DMS53 (cell line): ENCODE results near the gene AUNIP.
"Not testable (repeated sequence)": the region's sequence is repeated elsewhere in the genome, so short reads cannot be mapped to it uniquely, and the experiment has no call there.

ENCODE experiments used
- DNase-seq: peaks from one replicate; lab custom pipeline; 2025; lab: John Stamatoyannopoulos, UW

AUNIP gene

DNA sequence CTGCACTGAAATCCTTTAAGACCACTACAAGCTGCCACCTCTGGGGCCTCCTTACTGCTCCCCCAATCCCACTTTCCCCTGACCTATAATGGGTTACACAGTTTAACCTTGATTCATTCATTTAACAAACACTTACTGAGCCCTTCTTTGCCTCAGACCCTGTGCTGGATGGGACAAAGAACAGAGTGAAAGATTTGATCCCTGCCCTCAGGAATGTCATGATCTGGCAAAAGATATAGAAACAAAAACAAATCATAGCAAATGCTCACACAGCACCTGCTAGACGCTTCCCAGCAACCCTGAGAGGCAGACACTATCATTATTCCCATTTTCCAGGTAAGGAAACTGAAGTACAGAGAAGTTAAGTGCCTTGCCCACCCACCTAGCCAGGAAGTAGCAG, 7.0 kb upstream of the AUNIP start:
- DNase-seq: no peak

DNA sequence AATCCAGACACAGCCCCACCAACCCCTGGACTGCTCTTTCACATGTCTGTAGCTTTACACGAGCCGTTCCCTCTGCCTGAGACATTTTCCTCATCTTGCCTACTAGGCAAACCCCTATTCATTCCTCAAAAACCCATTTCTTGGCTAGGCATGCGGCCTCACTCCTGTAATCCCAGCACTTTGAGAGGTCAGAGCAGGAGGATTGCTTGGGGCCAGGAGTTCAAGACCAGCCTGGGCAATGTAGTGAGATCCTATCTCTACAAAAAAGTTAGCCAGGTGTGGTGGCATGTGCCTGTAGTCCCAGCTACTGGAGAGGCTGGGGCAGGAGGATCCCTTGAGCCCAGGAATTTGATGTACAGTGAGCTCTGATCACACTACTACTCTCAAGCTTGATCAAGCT, 5.2 kb upstream of the AUNIP start:
- no peak for DNase-seq

DNA sequence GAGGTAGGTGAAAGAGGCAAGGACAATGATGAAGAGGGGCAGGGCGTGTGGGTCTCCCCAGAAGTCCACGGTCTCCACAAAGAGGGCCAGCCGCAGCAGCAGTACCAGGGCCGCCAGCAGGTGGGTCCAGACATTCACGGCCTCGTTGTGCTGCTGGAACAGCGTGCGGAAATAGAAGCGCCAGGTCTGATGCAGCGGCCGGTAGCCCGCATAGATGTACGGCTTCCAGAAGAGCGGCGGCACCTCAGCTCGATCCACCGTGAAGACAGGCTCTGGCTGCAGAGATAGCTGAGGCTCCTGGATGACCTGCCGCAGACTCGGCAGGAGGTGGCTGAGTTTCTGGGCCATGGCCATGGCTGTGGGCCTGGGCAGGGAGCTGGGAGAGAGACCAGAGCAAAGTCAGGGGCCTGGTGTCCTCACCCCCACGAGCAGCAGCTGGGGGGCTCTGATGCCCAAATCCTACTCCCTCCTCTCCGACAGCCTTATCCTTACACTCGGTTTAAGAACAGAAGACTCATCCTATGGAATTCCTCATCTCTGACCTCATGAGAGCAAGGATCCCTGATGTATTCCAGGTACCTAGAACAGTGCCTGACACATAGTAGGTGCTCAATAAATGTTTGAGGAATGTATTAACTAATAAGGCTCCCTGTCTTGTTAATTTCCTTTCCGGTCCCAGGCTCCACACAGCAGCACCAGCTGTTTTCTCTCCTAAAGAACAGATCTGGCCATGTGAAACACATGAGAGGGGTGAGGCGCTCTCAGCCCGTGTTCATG, 4.4 kb upstream of the AUNIP start:
- DNase-seq: no peak

DNA sequence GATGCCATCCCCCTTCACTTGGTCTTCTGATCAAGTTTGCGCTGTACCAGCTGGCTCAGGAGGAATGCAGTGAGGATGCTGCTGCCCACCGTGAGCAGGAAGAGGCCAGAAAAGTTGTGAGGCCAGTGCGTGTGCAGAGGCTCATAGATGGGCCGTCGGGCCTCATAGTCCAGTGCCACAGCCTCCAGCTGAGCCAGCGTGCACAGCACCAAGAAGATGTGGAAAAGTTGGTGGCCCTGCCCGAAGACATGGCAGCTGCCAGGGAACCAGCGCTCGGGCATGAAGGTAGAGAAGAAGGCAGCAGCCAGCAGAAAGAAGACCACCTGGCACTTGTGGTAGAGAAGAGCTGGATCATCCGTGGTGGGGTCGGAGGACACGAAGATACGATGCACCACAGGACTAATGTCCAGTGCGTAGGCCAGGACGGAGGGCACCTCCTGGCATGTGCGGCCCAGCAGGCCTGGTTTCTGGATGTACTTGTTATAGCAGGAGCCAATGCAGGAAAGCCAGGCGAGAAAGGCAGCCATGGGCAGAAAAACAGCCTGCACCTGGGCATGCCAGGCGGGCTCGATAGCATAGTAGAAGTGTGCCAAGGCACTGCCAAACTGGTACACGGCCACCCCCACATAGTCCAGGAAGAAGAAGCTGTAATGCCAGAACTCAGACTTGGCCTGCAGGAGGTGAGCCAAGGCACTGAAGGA, 3.7 kb upstream of the AUNIP start:
- no peak for DNase-seq

DNA sequence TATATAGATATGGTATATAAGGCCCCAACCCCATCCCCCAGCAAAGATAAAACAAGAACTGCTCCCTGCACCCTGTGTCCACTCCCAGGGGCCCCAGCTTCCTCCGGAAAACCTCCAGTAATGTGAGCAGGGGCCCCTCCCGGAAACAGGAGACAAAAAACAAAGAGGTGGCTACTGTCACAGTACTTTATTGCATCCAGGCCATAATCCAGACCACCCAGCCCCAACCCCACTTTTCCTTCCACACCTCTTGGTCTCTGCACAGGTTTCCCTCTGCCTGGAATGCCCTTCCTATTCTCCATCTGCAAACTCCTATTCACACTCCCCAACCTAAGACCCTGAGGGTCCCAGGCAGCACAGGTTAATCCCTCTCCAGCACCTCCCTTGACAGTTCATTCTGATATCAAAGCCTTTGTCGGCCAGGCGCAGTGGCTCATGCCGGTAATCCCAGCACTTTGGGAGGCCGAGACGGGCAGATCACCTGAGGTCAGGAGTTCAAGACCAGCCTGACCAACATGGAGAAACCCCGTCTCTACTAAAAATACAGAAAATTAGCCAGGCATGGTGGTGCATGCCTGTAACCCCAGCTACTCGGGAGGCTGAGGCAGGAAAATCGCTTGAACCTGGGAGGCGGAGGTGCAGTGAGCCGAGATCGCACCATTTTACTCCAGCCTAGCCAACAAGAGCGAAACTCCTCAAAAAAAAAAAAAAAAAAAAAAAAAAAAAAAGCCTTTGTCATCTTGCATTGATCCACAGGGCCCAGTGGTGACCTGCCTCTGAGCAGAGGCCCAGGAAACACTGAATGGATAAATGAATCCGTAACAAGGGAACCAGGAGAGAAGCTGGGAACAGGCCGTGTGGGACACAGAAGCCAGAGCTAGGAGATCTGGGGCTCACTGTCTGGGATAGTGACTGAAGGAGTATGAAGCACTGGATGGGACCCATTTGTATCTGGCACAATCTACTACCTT, 2.3 kb upstream of the AUNIP start:
- no peak for DNase-seq

DNA sequence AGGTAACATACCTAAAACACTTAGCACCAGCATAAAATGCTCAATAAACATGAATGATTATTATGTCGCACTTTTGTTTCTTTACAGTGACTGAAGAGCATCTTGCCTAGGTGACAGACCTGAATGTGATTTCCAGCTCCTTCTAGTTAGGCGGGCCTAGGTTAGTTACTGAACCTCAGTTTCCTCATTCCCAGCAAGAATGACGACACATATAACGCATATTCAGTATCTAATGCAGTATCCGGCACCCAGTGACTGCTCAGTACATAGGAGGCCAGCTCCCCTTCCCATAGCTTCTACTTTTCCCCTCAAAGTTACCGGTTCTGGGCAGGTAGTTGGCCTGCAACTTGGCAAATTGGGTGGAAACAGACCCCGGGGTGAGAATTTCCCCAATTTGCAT, 763 bp downstream of the AUNIP start:
- peak; percentile 70 for DNase-seq

DNA sequence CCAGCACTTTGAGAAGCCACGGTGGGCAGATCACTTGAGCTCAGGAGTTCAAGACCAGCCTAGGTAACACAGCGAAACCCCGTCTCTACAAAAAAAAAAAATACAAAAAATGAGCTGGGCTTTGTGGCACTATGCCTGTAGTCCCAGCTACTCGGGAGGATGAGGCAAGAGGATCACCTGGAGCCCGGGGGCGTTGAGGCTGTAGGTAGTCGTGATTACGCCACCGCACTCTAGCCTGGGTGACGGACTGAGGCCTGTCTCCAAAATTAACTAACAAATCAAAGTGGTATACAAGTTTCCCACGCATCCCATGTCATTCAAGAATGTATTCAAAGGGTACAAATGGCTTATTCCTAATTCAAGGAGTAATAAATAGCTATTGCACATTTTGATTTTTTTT, 2.4 kb downstream of the AUNIP start:
- no peak for DNase-seq

DNA sequence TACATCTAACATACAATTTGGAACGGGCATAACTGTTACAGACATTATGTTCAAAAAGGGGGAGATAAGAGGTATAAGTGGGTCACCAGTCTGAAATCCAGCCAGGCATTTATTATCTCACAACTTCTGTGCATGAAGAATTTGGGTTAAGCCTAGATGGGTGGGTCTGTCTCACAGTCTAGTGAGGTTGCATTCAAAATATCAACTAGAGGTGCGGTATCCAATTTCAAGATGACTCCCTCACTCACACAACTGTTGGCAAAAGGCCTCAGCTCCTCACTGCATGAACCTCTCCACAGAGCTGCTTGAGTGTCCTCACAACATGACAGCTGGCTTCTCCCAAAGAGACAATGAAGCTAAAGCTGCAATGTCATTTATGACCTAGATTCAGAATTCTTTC, 4.7 kb downstream of the AUNIP start:
- DNase-seq: no peak

DNA sequence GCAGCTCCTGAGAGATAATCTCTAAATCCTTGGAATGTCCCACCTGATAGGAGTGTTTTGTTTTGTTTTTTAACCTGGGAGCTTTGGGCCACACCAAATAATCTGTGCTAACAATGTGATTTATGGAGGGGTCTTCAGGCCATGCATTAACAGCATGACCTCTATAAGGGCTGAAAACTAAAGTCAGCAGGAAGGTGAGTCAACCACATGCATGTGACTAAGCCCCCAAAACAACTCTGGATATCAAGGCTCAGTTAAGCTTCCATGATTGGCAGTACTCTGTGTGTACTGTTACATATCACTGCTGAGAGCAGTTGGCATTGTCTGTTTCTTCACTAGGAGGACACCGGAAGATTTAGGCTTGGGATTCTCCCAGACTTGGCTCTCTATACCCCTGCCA, 10.7 kb downstream of the AUNIP start:
- no peak for DNase-seq

DNA sequence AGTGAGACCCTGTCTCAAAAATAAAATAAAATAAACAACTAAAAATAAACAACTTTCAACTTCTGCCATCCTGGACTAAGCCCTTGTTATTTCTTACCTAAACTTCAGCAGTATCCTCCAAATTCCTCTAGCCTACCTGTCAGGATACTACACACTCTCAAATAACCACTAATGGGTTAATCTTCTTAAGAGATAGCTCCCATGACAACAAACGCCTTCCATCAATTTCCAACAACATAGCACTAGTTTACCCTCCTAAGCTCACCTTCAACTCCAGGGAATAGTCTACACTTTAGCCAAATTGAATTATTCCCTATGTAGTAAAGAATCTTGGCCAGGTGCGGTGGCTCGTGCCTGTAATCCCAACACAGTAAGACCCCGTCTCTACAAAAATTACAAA, 11.3 kb downstream of the AUNIP start:
- no peak for DNase-seq

DNA sequence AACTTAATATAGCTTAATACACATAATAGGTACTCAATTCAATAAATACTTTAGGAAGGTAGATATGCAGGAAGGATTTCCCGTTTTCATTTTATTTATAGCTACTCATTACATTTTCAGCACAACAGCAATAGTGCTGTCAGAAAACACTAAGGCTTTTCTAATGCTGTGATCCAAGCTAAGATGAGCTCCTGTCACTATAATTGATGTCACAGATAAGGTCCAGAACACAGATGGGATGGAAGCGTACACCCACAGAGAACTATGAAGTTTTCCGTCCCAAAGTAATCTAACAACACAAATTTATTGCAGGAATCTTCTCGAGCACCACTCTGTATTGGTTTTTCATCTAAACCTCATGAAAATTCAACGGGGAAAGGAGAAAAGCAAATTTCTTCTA, 13.6 kb downstream of the AUNIP start:
- no peak for DNase-seq

DNA sequence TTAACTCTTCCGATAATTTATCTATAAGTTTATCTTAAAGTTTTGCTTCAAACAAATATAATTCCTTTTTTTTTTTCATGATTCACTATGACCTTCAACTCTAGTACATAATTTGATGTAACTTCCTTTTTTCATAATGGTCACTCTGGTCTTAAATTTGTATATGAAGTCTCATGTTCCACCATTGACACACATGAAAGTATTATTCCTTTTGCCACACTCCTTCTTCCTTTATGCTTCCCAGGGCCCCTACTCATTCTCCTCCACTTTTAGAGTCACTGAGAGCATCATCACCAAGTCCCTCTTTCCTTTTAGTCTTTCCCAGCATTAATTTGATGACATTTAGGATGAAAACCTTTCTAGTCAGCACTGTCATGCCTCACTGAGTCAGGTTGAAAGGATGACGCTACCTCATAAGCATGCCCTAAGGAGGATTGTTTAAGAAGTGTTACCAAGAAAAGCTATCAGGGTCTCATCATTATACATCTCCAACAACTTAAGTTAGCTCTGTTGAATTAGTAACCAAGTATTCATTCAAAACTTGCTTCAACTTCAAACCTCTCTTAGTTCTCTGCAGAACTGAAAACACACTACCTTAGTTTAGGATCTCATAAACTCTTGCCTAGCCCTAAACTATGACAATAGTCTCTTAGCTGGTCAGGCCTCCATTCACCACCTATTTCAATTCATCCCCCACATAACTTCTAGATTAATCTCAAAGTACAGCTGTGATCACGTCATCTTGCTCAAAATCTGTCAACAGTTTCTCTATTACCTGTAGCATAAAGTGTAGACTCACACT, 14.5 kb downstream of the AUNIP start:
- DNase-seq: no peak

DNA sequence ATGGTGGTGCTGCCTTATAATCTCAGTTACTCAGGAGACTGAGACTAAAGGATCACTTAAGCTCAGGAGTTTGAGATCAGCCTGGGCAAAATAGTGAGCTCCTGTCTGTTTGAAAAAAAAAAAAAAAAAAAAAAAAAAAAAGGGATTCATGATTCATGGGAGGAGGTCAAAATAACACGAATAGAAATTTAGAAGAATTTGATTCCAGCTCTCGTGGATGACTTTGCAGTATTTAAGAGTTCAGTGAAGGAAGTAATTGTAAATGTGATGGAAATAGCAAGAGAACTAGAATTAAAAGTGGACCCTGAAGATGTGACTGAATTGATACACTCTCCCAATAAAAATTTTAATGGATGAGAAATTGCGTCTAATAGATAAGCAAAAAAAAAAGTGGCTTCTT, 15.8 kb downstream of the AUNIP start:
- DNase-seq: no peak

DNA sequence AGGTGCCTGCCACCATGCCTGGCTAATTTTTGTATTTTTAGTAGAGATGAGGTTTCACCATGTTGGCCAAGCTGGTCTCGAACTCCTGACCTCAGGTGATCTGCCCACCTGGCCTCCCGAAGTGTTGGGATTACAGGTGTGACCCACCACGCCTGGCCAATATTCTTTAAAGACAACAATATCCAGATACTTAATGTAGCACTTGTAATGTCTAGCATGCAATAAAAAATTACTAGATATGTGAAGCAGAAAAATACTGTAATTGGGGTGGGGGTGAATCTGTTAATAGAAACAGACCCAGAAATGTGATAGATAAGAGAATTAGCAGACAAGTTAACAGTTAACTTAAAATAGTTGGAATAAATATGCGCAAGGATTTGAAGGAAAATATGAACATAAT, 19.4 kb downstream of the AUNIP start:
- DNase-seq: not testable (repeated sequence)

DNA sequence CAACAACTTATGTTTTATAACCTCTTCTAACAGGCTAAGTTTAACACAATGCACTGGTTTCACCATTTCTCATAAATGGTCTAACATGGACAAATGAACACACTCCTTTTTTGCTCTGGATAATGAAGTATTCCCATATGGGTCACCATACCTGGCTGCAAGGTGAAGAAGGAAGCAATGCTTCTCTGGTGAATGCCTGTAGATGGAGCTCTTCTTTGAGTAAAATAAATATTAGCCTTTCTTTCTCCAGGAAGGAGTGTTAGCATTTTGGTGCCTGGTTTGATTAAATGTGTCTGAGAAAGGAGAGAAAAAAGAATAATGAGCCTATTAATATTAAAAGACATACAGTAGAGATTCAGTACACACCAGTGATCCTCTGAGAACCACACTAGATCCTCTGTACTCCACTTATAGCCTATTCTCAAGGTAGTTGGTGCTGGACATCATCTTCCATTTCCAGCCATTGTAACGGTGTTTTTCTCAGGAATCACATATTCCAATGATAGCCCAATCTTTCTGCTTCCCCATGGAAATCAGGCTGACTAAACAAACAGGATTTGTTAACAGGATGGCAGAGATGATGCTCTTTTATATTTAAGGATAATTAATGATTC, 21.9 kb downstream of the AUNIP start:
- peak; percentile 70 for DNase-seq

DNA sequence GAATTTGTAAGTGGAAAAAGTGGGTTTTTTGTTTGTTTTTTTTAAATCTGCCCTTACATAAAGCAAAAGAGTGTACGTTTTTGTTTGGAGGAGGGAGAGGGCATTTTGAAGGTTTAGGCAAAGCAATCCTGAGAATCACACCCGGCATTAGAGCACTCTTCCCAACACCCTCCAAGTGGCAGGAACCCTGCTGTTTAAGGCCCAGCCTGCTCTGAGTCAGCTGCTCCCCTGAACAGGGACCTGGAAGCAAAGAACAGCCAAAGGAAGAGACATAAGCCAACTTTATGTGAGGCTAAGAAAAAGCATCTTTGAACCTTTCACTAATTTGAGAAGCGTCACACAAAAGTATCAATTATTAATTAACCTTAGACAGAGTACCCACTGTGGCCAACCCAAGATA, 22.6 kb downstream of the AUNIP start:
- no peak for DNase-seq

DNA sequence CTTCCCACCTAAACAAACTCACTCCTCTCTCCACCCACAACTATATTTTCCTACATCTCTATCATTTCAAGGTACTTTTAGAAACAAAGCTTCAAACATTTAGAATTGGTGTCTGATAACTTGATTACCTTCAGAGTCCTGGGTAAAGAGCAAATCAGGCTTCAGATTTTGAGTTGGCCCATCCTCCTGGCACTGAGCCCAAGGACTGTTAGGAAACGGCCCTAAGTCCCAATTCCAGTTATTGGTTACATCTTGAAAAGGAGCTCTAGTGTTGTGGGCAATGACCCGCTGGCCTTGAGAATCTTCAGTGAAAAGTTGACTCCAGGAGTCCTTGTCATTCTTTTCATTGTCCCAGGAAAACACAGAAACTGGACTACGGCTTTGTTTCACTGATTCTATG, 24.4 kb downstream of the AUNIP start:
- DNase-seq: no peak

DNA sequence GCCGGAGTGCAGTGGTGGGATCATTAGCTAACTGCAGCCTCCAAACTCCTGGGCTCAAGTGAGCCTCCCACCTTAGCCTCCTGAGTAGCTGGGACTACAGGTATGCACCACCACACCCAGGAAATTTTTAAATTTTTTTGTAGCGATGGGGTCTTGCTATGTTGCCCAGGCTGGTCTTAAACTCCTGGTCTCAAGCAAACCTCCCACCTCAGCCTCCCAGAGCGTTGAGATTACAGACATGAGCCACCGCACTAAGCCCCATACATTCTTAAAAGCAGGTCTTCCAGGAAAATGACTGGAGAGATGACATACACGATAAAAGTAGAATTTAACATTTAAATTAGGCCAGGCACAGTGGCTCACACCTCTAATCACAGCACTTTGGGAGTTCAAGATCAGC, 26.1 kb downstream of the AUNIP start:
- DNase-seq: no peak

DNA sequence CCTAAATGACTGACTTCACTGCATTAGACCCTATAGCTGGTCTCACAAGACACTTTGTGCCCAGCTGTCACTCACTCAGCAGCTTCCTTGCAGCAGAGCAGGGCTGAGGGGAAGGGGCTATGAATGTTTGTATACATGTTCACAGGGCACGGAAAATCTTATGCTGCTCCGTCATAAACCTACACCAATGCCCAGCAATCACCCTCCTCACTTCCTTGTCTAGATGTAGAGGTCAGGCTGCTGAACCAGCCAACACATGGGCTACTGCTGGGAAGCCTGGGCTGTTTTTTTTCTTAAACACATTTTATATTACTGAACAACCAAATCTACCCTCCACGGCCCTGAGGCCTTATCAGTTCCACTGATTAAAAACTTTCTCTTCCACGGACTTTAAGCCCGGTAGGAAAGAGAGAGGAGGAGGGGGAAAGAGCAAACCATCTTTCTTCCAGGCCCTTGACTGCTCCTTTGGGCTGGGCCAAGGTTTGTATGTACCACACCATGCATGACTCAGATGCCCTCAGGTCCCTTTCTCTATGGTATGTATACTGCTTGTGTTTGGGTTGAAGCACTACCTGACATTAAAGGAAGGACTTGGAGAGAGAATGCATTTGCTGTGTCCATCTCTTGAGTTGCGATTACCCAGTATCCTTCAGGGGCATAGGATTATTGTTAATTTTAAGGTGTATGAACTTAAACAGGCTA, 26.8 kb downstream of the AUNIP start:
- DNase-seq: no peak

DNA sequence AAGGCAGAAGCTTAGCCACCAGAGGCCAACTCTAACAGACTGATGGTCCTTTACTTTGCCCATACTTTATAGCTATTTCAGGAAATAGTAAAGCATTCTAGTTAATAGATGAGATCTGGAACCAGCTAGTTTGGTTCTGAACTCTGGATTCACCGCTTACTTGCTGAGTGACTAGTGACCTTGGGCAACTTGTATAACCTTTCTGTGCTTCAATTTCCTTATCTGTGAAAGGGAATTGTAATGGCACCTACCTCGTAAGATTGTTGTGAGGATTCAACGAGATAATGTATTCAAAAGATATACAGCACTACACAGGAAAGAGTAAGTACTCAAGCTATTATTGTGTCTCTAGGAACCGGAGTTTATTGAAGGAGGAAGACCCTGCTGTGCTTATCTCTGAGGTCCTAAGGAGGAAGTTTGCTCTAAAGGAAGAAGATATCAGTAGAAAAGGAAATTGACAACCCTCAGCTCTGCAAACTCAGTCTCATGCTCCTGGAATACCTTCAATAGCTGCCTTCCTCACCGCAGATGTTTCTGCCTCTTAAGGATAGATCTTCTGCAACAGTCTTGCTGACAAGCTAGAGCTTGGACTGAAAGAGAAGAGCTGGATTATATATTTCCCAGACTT, 27.6 kb downstream of the AUNIP start:
- DNase-seq: no peak
